T-helper 17 cell (primary cell): ENCODE results near the gene TUBB2B. TPM values are rescaled to one million over a fixed set of nuclear protein-coding genes. Genes with fewer than 3 reads are reported as not detected.
A peak's percentile ranks its signal among the peaks of the same experiment; 100 is the strongest.

ENCODE experiments used
- ATAC-seq: fragments of 150-1000 bp; cut with Tn5 transposase; 2 replicates; pipeline ENCODE4 v1.10.0; 2021; ENCODE audit warnings: mild to moderate bottlenecking, moderate library complexity
- DNase-seq, 3 donors: peaks; one replicate each; pipeline versions ENCODE4 v3.0.0 to v3.0.0-alpha.2; 2020 to 2021
- H3K9me3 ChIP-seq: one replicate; pipeline ENCODE4 v1.7.0; 2013; ENCODE audit warnings: low read length, mild to moderate bottlenecking; ENCODE audit not compliant: control insufficient read depth, poor library complexity, severe bottlenecking
- H3K27ac Mint-ChIP-seq: one replicate; pipeline ENCODE4 v1.8.0; 2022; ENCODE audit warnings: mild to moderate bottlenecking, moderate library complexity, mixed read lengths
- H3K27me3 Mint-ChIP-seq: one replicate; pipeline ENCODE4 v1.8.0; 2022; ENCODE audit warnings: mixed read lengths
- H3K36me3 Mint-ChIP-seq: one replicate; pipeline ENCODE4 v1.8.0; 2022; ENCODE audit warnings: low read depth, mixed read lengths
- H3K4me1 Mint-ChIP-seq: one replicate; pipeline ENCODE4 v1.8.0; 2022; ENCODE audit warnings: mild to moderate bottlenecking, mixed read lengths
- H3K4me3 Mint-ChIP-seq: one replicate; pipeline ENCODE4 v1.8.0; 2022; ENCODE audit warnings: mild to moderate bottlenecking, moderate library complexity, mixed read lengths
- total RNA-seq, 4 donors: library from RNA in 2 of 4; stranded (reverse) in 2 of 4; gene quantifications; one replicate each; pipeline ENCODE4 v1.2.3 and lab custom pipeline; 2022 to 2026

The TUBB2B gene
- total RNA-seq, 2 donors from 2014 or later, result 0.75 to 0.76 TPM

- DNase-seq (no peak), ATAC-seq (no peak)
- H3K27me3 Mint-ChIP-seq, result peaks cover 83% of the 10 kb centered on the region
- H3K9me3 ChIP-seq, result no peaks in the 10 kb centered on the region
- H3K4me1 Mint-ChIP-seq, result peaks cover 5% of the 10 kb centered on the region
- no peak overlapping the region for H3K4me3 Mint-ChIP-seq
- H3K36me3 Mint-ChIP-seq, result peaks cover 3% of the 10 kb centered on the region
- H3K27ac Mint-ChIP-seq, result no peak overlapping the region
These were observed 10.6 kb upstream of the TUBB2B start for GRCh38 chr6:3237761-3238662.

GRCh38 chr6:3236005-3236404 lies 8.6 kb upstream of the TUBB2B start:
- Mint-ChIP-seq H3K27me3 (peaks cover 94% of the 10 kb centered on the region), H3K27ac (no peak overlapping the region), H3K4me3 (no peak overlapping the region), H3K36me3 (peaks cover 3% of the 10 kb centered on the region), H3K4me1 (peaks cover 14% of the 10 kb centered on the region)
- DNase-seq, result no peak
- no peaks in the 10 kb centered on the region for H3K9me3 ChIP-seq
- ATAC-seq, result no peak

- no peak overlapping the region for H3K27ac Mint-ChIP-seq
These were observed 8.0 kb upstream of the TUBB2B start for GRCh38 chr6:3235486-3235885.

GRCh38 chr6:3233904-3234303 lies 6.5 kb upstream of the TUBB2B start:
- H3K36me3 Mint-ChIP-seq, result peaks cover 5% of the 10 kb centered on the region
- peaks cover 97% of the 10 kb centered on the region for H3K27me3 Mint-ChIP-seq
- peaks cover 27% of the 10 kb centered on the region for H3K4me1 Mint-ChIP-seq
- no peaks in the 10 kb centered on the region for H3K9me3 ChIP-seq
- DNase-seq, result no peak
- H3K27ac Mint-ChIP-seq, result no peak overlapping the region
- H3K4me3 Mint-ChIP-seq, result no peak overlapping the region
- ATAC-seq, result no peak

More at GRCh38 chr6:3235486-3235885, 8.0 kb upstream of the TUBB2B start:
- ATAC-seq, result no peak
- Mint-ChIP-seq H3K27me3 (peaks cover 97% of the 10 kb centered on the region), H3K4me3 (no peak overlapping the region), H3K4me1 (peaks cover 17% of the 10 kb centered on the region), H3K36me3 (peaks cover 3% of the 10 kb centered on the region)
- H3K9me3 ChIP-seq, result no peaks in the 10 kb centered on the region
- DNase-seq, result no peak

- Mint-ChIP-seq H3K27ac (no peak overlapping the region), H3K4me1 (peaks cover 31% of the 10 kb centered on the region), H3K27me3 (peaks cover 97% of the 10 kb centered on the region), H3K36me3 (peaks cover 7% of the 10 kb centered on the region), H3K4me3 (peak overlapping the region; percentile 71)
- DNase-seq, result no peak
- no peak for ATAC-seq
- H3K9me3 ChIP-seq, result no peaks in the 10 kb centered on the region
These were observed 5.9 kb upstream of the TUBB2B start for GRCh38 chr6:3233321-3233720.

- ATAC-seq (no peak), DNase-seq (no peak)
- peaks cover 35% of the 10 kb centered on the region for H3K4me1 Mint-ChIP-seq
- H3K9me3 ChIP-seq, result no peaks in the 10 kb centered on the region
- H3K36me3 Mint-ChIP-seq, result peaks cover 9% of the 10 kb centered on the region
- no peak overlapping the region for H3K27ac Mint-ChIP-seq
- peak overlapping the region; percentile 74 for H3K4me3 Mint-ChIP-seq
- H3K27me3 Mint-ChIP-seq, result peaks cover 91% of the 10 kb centered on the region
These were observed 4.8 kb upstream of the TUBB2B start for GRCh38 chr6:3232017-3232945.

GRCh38 chr6:3231247-3232016 lies 4.0 kb upstream of the TUBB2B start:
- peaks cover 10% of the 10 kb centered on the region for H3K36me3 Mint-ChIP-seq
- H3K9me3 ChIP-seq, result no peaks in the 10 kb centered on the region
- DNase-seq, result no peak
- peaks cover 38% of the 10 kb centered on the region for H3K4me1 Mint-ChIP-seq
- peak overlapping the region; percentile 74 for H3K4me3 Mint-ChIP-seq
- peaks cover 91% of the 10 kb centered on the region for H3K27me3 Mint-ChIP-seq
- peak; percentile 9 for ATAC-seq
- H3K27ac Mint-ChIP-seq, result no peak overlapping the region

- Mint-ChIP-seq H3K4me3 (peak overlapping the region; percentile 25), H3K36me3 (peaks cover 10% of the 10 kb centered on the region), H3K27me3 (peaks cover 91% of the 10 kb centered on the region), H3K4me1 (peaks cover 38% of the 10 kb centered on the region), H3K27ac (peak overlapping the region; percentile 11)
- no peak for DNase-seq
- no peak for ATAC-seq
- H3K9me3 ChIP-seq, result no peaks in the 10 kb centered on the region
These were observed 3.4 kb upstream of the TUBB2B start for GRCh38 chr6:3230900-3231246.

GRCh38 chr6:3230256-3230882 lies 2.9 kb upstream of the TUBB2B start:
- DNase-seq (no peak), ATAC-seq (no peak)
- no peaks in the 10 kb centered on the region for H3K9me3 ChIP-seq
- Mint-ChIP-seq H3K4me3 (peak overlapping the region; percentile 71), H3K36me3 (peaks cover 10% of the 10 kb centered on the region), H3K27me3 (peaks cover 91% of the 10 kb centered on the region), H3K27ac (peak overlapping the region; percentile 11), H3K4me1 (peaks cover 35% of the 10 kb centered on the region)

GRCh38 chr6:3229566-3230178 lies 2.2 kb upstream of the TUBB2B start:
- H3K4me3 Mint-ChIP-seq, result peak overlapping the region; percentile 71
- H3K27me3 Mint-ChIP-seq, result peaks cover 86% of the 10 kb centered on the region
- H3K27ac Mint-ChIP-seq, result no peak overlapping the region
- peaks cover 10% of the 10 kb centered on the region for H3K36me3 Mint-ChIP-seq
- no peaks in the 10 kb centered on the region for H3K9me3 ChIP-seq
- peaks cover 35% of the 10 kb centered on the region for H3K4me1 Mint-ChIP-seq
- DNase-seq, result no peak
- ATAC-seq, result no peak

GRCh38 chr6:3228771-3229565 lies 1.5 kb upstream of the TUBB2B start:
- H3K9me3 ChIP-seq, result no peaks in the 10 kb centered on the region
- H3K27me3 Mint-ChIP-seq, result peaks cover 79% of the 10 kb centered on the region
- H3K27ac Mint-ChIP-seq, result peak overlapping the region; percentile 46
- peak overlapping the region; percentile 89 for H3K4me3 Mint-ChIP-seq
- peaks cover 14% of the 10 kb centered on the region for H3K36me3 Mint-ChIP-seq
- peaks cover 35% of the 10 kb centered on the region for H3K4me1 Mint-ChIP-seq
- ATAC-seq (peak; percentile 52), DNase-seq (no peak)
